Myocyte (in vitro differentiated cells): ENCODE measurements around the gene MAST4. TPM values are rescaled to one million over a fixed set of nuclear protein-coding genes. Genes with fewer than 3 reads are reported as not detected.

Source experiments
- DNase-seq: peaks from one replicate; pipeline ENCODE4 v3.0.0-alpha.2; 2012; ENCODE audit warnings: low read depth
- total RNA-seq: library from RNA; depleted of rRNA; stranded (reverse); fragments of >200 nt; gene quantifications from 2 replicates; pipeline ENCODE4 v1.2.3, GENCODE V29; 2014

Gene MAST4
- total RNA-seq, 1 donor from 2014 or later: 7.6 TPM

- no peak for DNase-seq
Measured at GRCh38 chr5:67031692-67032091, 435.5 kb downstream of the MAST4 start.

DNA sequence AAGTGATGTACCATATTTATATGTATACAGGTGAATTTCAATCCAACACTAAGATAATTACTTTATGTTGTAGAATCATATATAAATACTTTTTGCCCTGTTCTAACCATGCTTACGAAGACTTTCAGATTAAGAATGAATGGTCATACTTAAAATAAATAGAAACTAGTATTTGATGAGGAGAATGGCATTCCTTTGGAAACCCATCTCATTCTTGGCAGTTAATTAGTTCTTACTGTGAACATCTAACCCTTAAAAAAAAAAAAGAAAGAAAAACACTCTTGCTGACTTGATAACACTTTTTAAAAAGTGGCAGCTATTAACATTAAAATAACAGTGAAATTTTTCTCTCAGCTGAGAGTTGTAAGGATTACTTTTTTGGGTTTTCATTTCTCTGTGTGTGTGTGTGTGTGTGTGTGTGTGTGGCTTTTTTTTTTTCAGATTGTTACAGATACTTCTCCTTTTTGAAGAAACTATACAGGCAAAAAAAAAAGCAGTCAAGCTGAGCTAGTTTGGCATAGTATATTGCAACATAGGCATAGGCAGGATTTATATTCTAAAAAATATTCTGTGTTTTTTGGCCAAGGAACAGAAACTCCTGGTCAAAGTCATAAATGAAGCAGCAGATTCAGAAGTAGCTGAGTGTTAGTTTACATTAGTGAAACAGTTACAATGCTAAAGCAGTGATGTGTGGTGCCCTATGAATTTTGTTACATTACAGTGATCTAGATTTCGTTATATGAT lies 436.9 kb downstream of the MAST4 start:
- DNase-seq: no peak

GRCh38 chr5:67033880-67034651 lies 437.9 kb downstream of the MAST4 start:
- DNase-seq: no peak

- no peak for DNase-seq
Measured at GRCh38 chr5:67035098-67035740, 439.0 kb downstream of the MAST4 start.

DNA sequence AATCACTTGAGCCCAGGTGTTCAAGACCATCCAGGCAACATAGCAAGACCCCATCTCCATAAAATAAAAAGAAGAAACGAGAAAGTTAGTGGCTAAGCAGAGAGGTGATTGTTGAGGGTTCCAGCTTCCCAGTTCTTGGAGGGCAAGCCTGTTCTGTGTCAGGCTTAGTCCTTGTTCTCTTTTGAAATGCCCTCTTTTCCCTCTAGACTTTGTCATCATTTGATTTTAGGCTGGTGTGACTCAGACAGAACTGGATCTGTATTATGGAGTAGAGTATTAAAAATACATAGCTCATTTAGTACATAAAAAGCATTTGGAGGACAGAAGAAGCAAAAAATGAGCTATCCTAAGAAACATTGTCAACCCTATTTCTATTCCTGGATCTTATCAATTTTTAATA lies 441.0 kb downstream of the MAST4 start:
- peak; percentile 16 for DNase-seq

- DNase-seq: peak; percentile 47
Measured at GRCh38 chr5:67038817-67039603, 442.8 kb downstream of the MAST4 start.

DNA sequence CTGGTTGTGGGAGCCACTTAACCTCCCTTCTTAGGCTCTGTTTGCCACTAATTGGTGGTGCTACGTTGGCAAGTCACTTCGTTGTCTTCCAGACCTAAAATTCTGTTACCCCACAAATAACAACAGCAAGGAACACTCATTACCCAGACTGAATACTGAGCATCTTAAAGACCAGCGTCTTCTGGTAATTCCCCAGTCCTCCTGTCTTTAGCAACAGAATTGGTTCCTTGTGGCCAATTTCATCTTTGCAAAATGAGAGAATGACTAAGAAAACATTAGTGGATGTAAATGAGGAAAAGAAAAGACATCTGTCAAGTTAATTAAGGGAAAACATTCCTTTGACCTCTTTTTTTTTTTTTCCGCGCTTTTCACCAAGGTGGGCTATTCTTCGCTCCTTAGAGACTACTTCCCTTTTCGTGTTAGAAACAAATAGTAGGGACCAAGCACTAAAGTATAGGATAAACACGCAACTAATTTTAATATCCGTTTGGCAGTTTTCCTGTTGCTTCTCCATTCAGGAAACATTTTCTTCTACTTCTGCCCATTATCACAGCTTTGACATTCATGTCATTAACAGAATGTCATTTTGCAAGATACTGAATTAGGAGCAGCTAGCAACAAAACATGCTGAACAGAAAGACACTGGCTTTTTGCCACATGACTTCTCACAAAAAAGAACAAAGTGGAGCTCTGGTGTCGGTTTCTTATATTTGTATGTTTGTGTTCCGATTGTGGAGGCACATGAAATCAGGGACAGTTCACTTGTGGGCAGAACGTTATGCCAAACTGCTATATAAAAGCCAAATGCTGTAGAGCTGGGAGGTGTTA lies 446.2 kb downstream of the MAST4 start:
- DNase-seq: no peak

DNA sequence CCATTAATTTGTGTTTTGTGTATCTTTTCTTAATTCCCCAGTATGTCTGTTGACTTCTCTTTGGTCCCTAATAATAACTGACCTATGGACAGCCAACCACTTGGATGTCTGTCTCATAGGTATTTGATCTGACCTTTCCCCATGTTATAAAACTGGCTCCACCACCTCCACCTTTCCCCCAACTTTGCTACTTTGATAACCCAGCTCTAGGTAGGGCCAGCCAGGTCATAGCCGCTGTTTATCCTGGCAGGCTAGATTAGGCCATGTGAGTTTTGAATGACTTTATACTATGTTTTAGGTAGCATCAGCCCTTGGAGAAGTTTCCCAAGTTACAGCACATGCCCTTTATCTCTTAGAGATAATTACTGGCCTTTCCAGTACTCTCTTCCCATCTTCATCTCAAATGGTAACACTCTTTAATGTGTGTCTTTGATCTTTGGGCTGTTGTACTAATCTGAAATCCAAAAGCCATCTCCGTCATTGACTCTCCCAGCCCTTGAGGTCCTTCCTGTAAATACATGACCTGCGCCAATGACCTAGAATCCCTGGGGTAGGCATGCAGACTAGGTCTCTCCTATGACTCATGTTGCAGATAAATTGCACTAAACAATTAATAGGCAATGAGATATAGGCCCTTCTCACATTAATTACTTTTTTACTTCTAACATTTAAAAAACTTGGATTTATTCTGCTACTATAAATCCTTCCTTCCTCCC lies 447.8 kb downstream of the MAST4 start:
- no peak for DNase-seq

GRCh38 chr5:67045816-67046740 lies 449.9 kb downstream of the MAST4 start:
- no peak for DNase-seq

DNA sequence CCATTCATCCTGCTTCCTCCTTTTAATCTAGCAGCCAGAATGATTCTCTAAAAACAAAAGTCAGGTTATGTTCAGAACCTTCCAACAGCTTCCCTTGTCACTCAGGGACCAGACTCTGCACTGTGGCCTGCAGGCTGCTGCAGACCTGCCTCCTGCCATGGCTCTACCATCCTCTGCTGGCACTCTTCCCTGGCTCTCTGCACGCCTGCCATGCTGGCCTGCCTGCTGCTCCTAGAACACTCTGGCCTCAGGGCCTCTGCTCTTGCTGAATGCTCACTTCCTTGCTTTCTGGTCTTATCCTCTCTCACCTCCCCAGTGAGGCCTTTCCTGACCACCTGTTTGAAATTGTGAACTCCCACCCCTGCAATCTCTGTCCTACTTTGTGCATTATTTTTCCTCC lies 451.0 kb downstream of the MAST4 start:
- DNase-seq: peak; percentile 60

DNA sequence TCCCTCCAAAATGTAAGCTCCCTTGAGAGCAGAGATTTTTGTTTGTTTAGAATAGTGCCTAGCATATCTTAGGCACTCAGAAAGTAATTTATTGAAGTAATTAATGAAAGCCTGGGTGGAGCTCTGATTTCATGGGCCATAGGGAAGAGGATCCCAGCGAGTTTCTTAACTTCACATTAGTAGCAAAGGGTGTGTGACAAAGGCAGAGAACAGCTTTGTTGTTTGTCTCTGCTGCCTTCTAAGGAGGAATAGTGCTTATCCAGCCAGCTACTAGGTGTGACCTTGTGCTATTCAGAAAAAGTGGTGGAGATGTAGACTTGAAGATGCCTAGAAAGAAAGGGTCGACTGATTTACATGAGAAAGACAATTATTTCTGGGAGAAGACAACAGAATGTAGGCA lies 451.4 kb downstream of the MAST4 start:
- no peak for DNase-seq

GRCh38 chr5:67050125-67050524 lies 453.9 kb downstream of the MAST4 start:
- DNase-seq: no peak

- no peak for DNase-seq
Measured at GRCh38 chr5:67050635-67051034, 454.4 kb downstream of the MAST4 start.

DNA sequence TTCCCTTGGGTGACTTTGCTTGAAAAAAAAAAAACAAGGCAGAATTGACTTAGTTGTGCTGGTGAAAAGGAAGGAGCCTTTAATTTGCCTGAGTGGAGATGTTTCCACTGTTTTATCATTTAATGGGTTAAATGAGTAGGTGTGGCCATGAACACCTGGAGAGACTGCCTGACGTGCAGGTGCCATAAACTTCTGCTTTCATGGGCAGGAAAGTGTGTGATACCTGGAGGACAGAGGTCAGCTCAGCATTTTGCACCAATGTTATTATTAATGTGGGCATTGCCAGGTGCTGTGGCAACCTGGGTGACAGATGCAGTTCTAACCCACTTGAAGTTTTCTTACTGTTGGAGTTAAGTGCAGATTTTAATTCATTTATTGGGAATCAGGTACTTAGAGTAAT lies 455.0 kb downstream of the MAST4 start:
- no peak for DNase-seq

DNA sequence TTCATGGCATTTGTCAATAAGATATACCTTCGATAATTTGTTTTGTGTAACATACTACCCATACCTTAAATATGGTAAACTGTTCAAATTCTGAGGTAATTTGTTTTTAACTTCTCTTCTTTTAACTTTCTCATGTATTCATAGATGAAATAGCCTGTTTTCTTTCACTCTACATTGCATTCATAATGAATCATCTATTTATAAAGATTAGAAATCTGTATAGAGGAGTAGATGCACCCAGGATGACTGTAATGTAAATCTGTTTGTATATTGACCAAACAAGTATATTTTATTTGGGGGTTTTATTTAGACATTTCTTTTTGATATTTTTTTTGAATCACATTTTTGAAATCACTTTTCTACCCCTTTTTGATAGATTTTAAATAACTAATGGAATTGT lies 455.8 kb downstream of the MAST4 start:
- DNase-seq: no peak

- DNase-seq: no peak
Measured at GRCh38 chr5:67053229-67053628, 457.0 kb downstream of the MAST4 start.

- no peak for DNase-seq
Measured at GRCh38 chr5:67058998-67059743, 463.0 kb downstream of the MAST4 start.
